Mucosa of rectum (tissue), 2 donors: ENCODE measurements around the gene CCDC47.
A peak's percentile ranks its signal among the peaks of the same experiment; 100 is the strongest.

Experiments used
- H3K27ac ChIP-seq, 2 donors: one replicate each; pipeline ENCODE4 v1.7.0; 2013; ENCODE audit warnings: inconsistent platforms in 2 of 2, low read depth in 2 of 2, low read length in 2 of 2
- H3K27me3 ChIP-seq, 2 donors: one replicate each; pipeline ENCODE4 v1.7.0; 2013; ENCODE audit warnings: low read length in 2 of 2; ENCODE audit not compliant: control insufficient read depth in 2 of 2, insufficient read depth in 2 of 2
- H3K36me3 ChIP-seq, 2 donors: one replicate each; pipeline ENCODE4 v1.7.0; 2013; ENCODE audit warnings: low read length in 2 of 2; ENCODE audit not compliant: control insufficient read depth in 2 of 2, insufficient read depth in 2 of 2
- H3K4me1 ChIP-seq, 2 donors: one replicate each; pipeline ENCODE4 v1.7.0; 2013; ENCODE audit warnings: low read length in 2 of 2, mild to moderate bottlenecking in 1 of 2; ENCODE audit not compliant: control insufficient read depth in 2 of 2, insufficient read depth in 2 of 2
- H3K4me3 ChIP-seq, 2 donors: one replicate each; pipeline ENCODE4 v1.7.0; 2013; ENCODE audit warnings: low read length in 2 of 2
- H3K9ac ChIP-seq, 2 donors: one replicate each; pipeline ENCODE4 v1.7.0; 2013; ENCODE audit warnings: low read length in 2 of 2, low read depth in 1 of 2, mild to moderate bottlenecking in 1 of 2
- H3K9me3 ChIP-seq, 2 donors: one replicate each; pipeline ENCODE4 v1.7.0; 2013; ENCODE audit warnings: low read length in 2 of 2; ENCODE audit not compliant: control insufficient read depth in 2 of 2
- donor health status: healthy.
- donor health status: Normal muscosa, but diverticular disease.

The CCDC47 gene

GRCh38 chr17:63706336-63707082, 66.9 kb downstream of the CCDC47 start:
- H3K36me3 ChIP-seq, result peaks cover 23 to 35% of the 10 kb centered on the region in 2 donors
- no peaks in the 10 kb centered on the region for H3K27me3 ChIP-seq
- no peaks in the 10 kb centered on the region for H3K9me3 ChIP-seq
- no peak overlapping the region for H3K27ac ChIP-seq
- H3K9ac ChIP-seq, result no peak overlapping the region
- no peak overlapping the region for H3K4me3 ChIP-seq
- no peaks in the 10 kb centered on the region for H3K4me1 ChIP-seq

- no peak overlapping the region for H3K27ac ChIP-seq
- H3K9ac ChIP-seq, result no peak overlapping the region
- peaks cover 3 to 6% of the 10 kb centered on the region in 2 donors for H3K4me1 ChIP-seq
- no peak overlapping the region for H3K4me3 ChIP-seq
- H3K36me3 ChIP-seq, result peaks cover 19 to 32% of the 10 kb centered on the region in 2 donors
- no peaks in the 10 kb centered on the region for H3K27me3 ChIP-seq
- no peaks in the 10 kb centered on the region for H3K9me3 ChIP-seq
These were observed 67.7 kb downstream of the CCDC47 start for GRCh38 chr17:63705657-63706056.

GRCh38 chr17:63704836-63705235, 68.6 kb downstream of the CCDC47 start:
- Histone ChIP-seq H3K9ac (no peak overlapping the region), H3K27me3 (no peaks in the 10 kb centered on the region), H3K4me3 (no peak overlapping the region), H3K4me1 (peaks cover 3 to 6% of the 10 kb centered on the region in 2 donors), H3K36me3 (peaks cover 15 to 28% of the 10 kb centered on the region in 2 donors), H3K27ac (no peak overlapping the region), H3K9me3 (no peaks in the 10 kb centered on the region)

- no peak overlapping the region for H3K27ac ChIP-seq
- H3K36me3 ChIP-seq, result peaks cover 15 to 23% of the 10 kb centered on the region in 2 donors
- no peaks in the 10 kb centered on the region for H3K27me3 ChIP-seq
- H3K4me3 ChIP-seq, result no peak overlapping the region
- no peak overlapping the region for H3K9ac ChIP-seq
- H3K9me3 ChIP-seq, result no peaks in the 10 kb centered on the region
- H3K4me1 ChIP-seq, result peaks cover 3 to 6% of the 10 kb centered on the region in 2 donors
These were observed 69.2 kb downstream of the CCDC47 start for GRCh38 chr17:63704259-63704576.

GRCh38 chr17:63703556-63704258, 69.7 kb downstream of the CCDC47 start:
- Histone ChIP-seq H3K9ac (no peak overlapping the region), H3K27ac (no peak overlapping the region), H3K36me3 (peaks cover 11 to 18% of the 10 kb centered on the region in 2 donors), H3K27me3 (no peaks in the 10 kb centered on the region), H3K4me3 (no peak overlapping the region), H3K4me1 (peaks cover 3 to 6% of the 10 kb centered on the region in 2 donors), H3K9me3 (no peaks in the 10 kb centered on the region)

- H3K4me1 ChIP-seq, result peaks cover 6 to 8% of the 10 kb centered on the region in 2 donors
- no peak overlapping the region for H3K9ac ChIP-seq
- H3K27me3 ChIP-seq, result no peaks in the 10 kb centered on the region
- H3K4me3 ChIP-seq, result no peak overlapping the region
- no peaks in the 10 kb centered on the region for H3K9me3 ChIP-seq
- peak overlapping the region in 1 of 2 donors; percentile 83 for H3K27ac ChIP-seq
- H3K36me3 ChIP-seq, result peaks cover 10 to 16% of the 10 kb centered on the region in 2 donors
These were observed 70.4 kb downstream of the CCDC47 start for GRCh38 chr17:63703029-63703428.

GRCh38 chr17:63702721-63703015, 70.7 kb downstream of the CCDC47 start:
- peaks cover 9 to 11% of the 10 kb centered on the region in 2 donors for H3K4me1 ChIP-seq
- peak overlapping the region in 1 of 2 donors; percentile 83 for H3K27ac ChIP-seq
- no peaks in the 10 kb centered on the region for H3K27me3 ChIP-seq
- H3K9me3 ChIP-seq, result no peaks in the 10 kb centered on the region
- peaks cover 10 to 16% of the 10 kb centered on the region in 2 donors for H3K36me3 ChIP-seq
- H3K4me3 ChIP-seq, result peak overlapping the region in 1 of 2 donors; percentile 37
- H3K9ac ChIP-seq, result no peak overlapping the region

GRCh38 chr17:63701868-63702720, 71.3 kb downstream of the CCDC47 start:
- H3K9me3 ChIP-seq, result no peaks in the 10 kb centered on the region
- peak overlapping the region in 1 of 2 donors; percentile 60 for H3K9ac ChIP-seq
- no peaks in the 10 kb centered on the region for H3K27me3 ChIP-seq
- H3K36me3 ChIP-seq, result peaks cover 10 to 16% of the 10 kb centered on the region in 2 donors
- H3K4me1 ChIP-seq, result peaks cover 12 to 14% of the 10 kb centered on the region in 2 donors
- peak overlapping the region; percentile 33 to 64 for H3K4me3 ChIP-seq
- H3K27ac ChIP-seq, result peak overlapping the region; percentile 66 to 83

- H3K36me3 ChIP-seq, result peaks cover 10 to 16% of the 10 kb centered on the region in 2 donors
- H3K4me3 ChIP-seq, result peak overlapping the region; percentile 9 to 62
- H3K27me3 ChIP-seq, result no peaks in the 10 kb centered on the region
- peaks cover 14 to 19% of the 10 kb centered on the region in 2 donors for H3K4me1 ChIP-seq
- no peaks in the 10 kb centered on the region for H3K9me3 ChIP-seq
- H3K27ac ChIP-seq, result peak overlapping the region; percentile 48 to 83
- no peak overlapping the region for H3K9ac ChIP-seq
These were observed 72.0 kb downstream of the CCDC47 start for GRCh38 chr17:63701456-63701820.
